HG03521 (cell line): ENCODE measurements around the gene MAN2A2.
"Not testable (repeated sequence)": the region's sequence is repeated elsewhere in the genome, so short reads cannot be mapped to it uniquely, and the experiment has no call there.

Source experiments
- ATAC-seq: cut with Tn5 transposase; IDR thresholded peaks from one replicate; pipeline ENCODE4 v1.9.1; 2021; ENCODE audit warnings: mild to moderate bottlenecking, moderate library complexity; ENCODE audit not compliant: unreplicated experiment

MAN2A2 gene

DNA sequence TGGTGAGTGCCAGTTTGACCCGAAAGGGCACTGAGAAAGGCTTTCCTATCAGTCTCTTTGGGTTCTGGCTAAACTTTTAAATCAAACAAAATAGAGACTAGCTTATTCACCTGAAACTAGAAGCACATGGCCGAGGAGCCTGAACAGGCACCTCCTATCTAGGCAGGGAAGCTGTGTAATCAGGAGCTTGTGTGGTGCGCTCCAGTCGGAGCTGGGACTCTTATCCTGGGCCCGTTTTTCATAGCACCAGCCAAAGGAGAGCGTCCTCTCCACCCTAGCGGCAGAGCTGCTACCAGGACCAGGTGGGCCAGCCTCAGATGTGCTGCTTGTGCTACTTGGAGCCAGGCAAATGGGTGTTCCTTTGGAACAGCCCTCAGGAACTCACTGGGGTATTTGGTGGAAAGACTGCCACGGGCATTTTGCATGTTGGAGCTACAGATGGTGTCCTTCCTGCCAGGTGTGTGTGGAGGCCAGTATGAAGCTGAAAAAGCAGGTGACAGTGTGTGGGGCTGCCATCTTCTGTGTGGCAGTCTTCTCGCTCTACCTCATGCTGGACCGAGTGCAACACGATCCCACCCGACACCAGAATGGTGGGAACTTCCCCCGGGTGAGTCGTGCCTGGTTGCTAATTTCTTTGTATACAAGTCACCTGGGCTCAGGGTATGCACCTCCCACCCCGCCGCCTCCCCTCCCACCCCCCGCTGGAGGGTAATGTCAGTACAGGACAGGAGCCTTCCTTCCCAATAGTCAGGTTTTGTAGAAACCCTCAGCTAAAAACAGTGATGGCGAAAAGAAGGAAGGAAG lies 833 bp downstream of the MAN2A2 start:
- no peak for ATAC-seq

- no peak for ATAC-seq
These were observed 1.6 kb downstream of the MAN2A2 start for GRCh38 chr15:90904746-90905145.

GRCh38 chr15:90905306-90906180 lies 2.4 kb downstream of the MAN2A2 start:
- no peak for ATAC-seq

GRCh38 chr15:90906181-90906849 lies 3.2 kb downstream of the MAN2A2 start:
- ATAC-seq: no peak

GRCh38 chr15:90907051-90907660 lies 4.1 kb downstream of the MAN2A2 start:
- ATAC-seq: no peak

DNA sequence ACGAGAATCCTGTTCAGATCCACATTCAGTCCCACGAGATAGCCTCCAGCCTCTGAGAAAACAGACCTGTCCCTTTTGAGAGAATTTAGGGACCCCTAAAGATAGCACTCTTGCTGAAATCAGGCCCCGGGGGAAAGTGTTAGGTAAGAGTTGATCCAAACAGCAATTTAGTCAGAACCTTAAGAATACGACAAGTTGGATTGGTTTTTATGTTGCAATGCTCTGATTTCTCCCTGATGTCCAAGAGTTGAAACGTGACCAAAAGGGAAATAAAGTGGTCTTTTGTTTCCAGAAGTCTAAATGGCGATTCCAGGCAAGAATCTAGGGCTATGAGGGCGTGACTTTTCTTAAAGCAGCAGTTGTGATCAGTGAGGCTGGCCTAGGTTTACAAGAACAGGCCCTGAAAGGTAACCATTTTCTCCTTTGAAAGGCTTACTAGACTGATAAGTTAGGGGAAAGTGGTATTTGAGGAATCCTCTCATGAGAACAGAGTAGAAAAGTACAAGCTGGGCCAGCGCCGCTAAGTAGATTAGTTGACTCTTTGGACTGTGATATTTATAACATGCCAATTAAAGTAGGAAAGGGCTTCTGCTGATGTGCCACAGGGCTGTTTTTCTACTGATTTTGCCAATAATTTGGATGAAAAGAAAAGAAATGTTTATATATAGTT lies 4.9 kb downstream of the MAN2A2 start:
- ATAC-seq: no peak

DNA sequence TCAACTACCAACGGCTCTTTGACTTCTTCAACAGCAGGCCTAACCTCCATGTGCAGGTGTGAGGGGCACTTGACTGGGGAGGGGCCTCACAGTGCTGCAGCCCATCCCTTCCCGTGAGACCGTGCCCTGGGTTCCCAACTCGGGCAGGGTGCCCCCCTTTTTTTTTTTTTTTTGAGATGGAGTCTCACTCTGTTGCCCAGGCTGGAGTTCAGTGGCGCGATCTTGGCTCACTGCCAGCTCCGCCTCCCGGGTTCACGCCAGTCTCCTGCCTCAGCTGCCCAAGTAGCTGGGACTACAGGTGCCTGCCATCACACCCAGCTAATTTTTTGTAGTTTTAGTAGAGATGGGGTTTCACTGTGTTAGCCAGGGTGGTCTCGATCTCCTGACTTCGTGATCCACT lies 6.3 kb downstream of the MAN2A2 start:
- ATAC-seq: not testable (repeated sequence)

DNA sequence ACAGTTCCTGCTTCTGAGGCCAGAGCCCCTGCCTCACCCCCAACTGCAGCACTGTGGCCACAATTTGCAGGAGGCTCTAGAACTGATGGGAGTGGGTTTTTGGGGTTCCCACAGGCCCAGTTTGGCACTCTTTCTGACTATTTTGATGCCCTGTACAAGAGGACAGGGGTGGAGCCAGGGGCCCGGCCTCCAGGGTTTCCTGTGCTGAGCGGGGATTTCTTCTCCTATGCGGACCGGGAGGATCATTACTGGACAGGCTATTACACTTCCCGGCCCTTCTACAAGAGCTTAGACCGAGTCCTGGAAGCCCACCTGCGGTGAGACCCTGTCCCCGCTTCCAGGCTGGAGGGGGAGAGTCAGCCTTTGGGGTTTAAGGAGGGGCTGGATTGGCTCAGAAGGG lies 6.9 kb downstream of the MAN2A2 start:
- ATAC-seq: no peak

- no peak for ATAC-seq
These were observed 7.6 kb downstream of the MAN2A2 start for GRCh38 chr15:90910441-90911301.

DNA sequence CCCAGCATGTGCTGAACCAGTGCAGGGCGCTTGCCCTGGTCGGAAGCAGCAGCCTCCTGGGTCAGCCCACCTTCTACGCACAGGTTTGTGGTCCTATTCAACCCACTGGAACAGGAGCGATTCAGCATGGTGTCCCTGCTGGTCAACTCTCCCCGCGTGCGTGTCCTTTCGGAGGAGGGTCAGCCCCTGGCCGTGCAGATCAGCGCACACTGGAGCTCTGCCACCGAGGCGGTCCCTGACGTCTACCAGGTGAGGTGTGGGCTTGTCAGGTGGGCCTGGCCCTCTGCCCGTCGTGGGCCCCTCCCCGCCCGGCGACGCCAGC lies 8.2 kb downstream of the MAN2A2 start:
- ATAC-seq: no peak

- no peak for ATAC-seq
These were observed 9.0 kb downstream of the MAN2A2 start for GRCh38 chr15:90911906-90912769.

GRCh38 chr15:90912770-90913075 lies 9.6 kb downstream of the MAN2A2 start:
- no peak for ATAC-seq

DNA sequence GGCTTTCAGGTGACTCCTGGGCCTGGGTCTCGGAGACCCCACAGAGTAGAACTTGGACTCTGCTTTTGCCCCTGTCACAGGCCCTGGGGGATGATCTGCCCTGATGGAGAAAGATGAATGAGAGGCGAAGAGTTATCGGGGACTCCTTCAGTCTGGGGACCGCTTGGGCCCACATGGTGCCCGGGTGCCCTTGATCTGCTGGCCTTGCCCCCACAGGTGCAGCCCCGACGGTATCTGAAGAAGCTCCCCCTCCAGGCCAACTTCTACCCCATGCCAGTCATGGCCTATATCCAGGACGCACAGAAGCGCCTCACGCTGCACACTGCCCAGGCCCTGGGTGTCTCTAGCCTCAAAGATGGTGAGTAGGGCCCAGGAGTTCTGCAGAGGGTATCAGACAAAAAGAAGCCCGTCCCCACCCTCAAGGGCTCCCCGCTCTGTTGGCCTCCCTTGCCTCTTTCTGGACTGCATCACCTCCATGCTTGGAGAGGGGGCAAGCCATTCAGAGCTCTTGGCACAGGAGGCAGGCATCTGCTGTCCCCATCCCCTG lies 10.4 kb downstream of the MAN2A2 start:
- no peak for ATAC-seq

DNA sequence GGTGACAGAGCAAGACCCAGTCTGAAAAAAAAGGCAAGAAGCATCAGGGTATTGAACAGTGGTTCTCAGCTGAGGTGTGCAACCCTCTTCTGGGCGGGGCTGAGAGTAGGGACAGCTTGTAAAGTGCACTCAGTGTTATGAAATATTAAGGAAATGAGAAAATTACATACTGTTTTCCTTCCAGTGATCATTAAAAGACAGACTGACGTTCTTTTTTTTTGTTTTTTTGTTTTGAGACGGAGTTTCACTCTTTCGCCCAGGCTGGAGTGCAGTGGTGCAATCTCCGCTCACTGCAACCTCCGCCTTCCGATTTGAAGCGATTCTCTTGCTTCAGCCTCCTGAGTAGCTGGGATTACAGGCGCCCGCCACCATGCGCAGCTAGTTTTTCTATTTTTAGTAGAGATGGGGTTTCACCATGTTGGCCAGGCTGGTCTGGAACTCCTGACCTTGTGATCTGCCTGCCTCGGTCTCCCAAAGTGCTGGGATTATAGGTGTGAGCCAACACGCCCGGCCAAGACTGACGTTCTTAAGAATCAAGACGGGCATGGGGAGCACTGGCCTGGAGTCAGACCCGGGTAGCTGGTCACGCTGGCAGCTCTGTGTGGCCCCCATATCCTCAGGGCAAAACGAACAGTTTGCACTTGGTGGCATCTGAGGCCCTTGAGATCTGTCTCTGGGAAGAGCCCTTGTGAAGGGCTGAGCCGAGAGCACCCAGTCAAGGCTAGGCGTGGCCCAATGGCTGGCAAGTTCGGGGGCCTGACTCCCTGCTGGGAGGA lies 11.4 kb downstream of the MAN2A2 start:
- no peak for ATAC-seq

DNA sequence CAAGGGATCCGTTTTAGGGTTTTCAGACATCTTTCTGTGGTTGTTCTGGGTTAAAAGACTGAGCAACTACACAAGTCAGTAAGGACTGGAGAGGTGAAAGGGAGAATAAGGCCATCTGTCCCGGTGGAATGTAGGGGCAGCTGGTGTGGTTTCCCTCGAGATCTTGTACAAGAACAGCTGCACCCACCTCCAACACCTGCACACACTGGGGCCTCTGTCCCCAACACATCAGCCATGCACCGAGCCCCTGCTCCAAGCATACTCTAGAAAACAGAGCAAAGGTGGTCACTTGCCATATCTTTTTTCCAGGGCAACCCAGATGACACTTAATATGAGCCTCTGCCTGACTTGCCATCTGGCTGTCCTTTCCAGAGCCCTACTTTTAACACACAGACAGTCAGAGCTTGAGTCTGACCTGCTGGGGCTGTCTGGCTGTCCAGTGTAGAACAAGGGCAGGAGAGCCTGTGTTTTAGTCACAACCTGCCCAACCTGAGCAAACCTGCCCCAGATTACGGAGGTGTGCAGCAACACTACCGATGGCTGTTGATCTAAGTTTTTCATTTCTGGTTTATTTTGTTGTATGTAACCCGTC lies 12.2 kb downstream of the MAN2A2 start:
- ATAC-seq: no peak

GRCh38 chr15:90915808-90916440 lies 12.8 kb downstream of the MAN2A2 start:
- ATAC-seq: no peak

DNA sequence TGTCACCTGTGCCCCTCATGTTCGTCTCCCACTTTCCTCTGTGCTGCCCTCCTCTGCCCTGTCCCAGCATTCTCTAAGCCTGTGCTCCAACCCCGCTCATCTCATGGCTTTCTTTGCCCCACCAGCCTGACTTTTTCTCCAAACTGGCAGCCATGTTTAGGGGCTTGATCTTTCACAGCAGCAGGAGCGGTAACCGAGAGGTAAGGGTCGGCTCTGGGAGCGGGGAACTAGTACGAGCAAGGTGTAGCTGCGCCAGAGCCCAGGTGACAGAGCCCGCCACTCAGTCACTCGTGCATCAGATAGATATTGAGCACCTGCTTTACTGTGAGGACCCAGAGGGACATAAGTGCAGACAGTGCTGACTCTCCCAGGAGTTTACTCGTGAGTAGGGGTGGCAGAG lies 13.4 kb downstream of the MAN2A2 start:
- ATAC-seq: no peak
